Activated CD4-positive, alpha-beta T cell treated with anti-CD3 and anti-CD28 coated beads, Interleukin-2, amount 10 ng/mL, durations not matched to agents 24 days and 14 days (primary cell): ENCODE results near the gene ATF5. TPM values are rescaled to one million over a fixed set of nuclear protein-coding genes. Genes with fewer than 3 reads are reported as not detected.

Experiments
- DNase-seq: peaks from one replicate; pipeline ENCODE4 v3.0.0; 2022
- H3K27ac Mint-ChIP-seq: one replicate; pipeline ENCODE4 v1.8.0; 2022; ENCODE audit warnings: mild to moderate bottlenecking, mixed read lengths
- H3K27me3 Mint-ChIP-seq: one replicate; pipeline ENCODE4 v1.8.0; 2022; ENCODE audit warnings: mixed read lengths
- H3K36me3 Mint-ChIP-seq: one replicate; pipeline ENCODE4 v1.8.0; 2022; ENCODE audit warnings: low read depth, mild to moderate bottlenecking, mixed read lengths
- H3K4me1 Mint-ChIP-seq: one replicate; pipeline ENCODE4 v1.8.0; 2021; ENCODE audit warnings: mixed read lengths
- H3K4me3 Mint-ChIP-seq: one replicate; pipeline ENCODE4 v1.8.0; 2022; ENCODE audit warnings: mild to moderate bottlenecking, moderate library complexity, mixed read lengths
- H3K9me3 Mint-ChIP-seq: one replicate; pipeline ENCODE4 v1.8.0; 2021; ENCODE audit warnings: mixed read lengths
- intact Hi-C: fragments of 100-400 bp; cut with micrococcal nuclease; formaldehyde crosslinking; loops from one replicate; pipeline ENCODE4 v1.15.1; 2023
- total RNA-seq: library from RNA; stranded (reverse); gene quantifications from 2 replicates; pipeline ENCODE4 v1.2.3, GENCODE V29; 2022

ATF5 gene
- total RNA-seq, 1 donor from 2014 or later: 44.3 TPM

GRCh38 chr19:49973987-49974386 is 45.0 kb downstream of the ATF5 start:
- Mint-ChIP-seq H3K27ac (no peak overlapping the region), H3K4me3 (no peak overlapping the region), H3K9me3 (no peaks in the 10 kb centered on the region), H3K36me3 (peaks cover 10% of the 10 kb centered on the region), H3K27me3 (no peaks in the 10 kb centered on the region), H3K4me1 (no peaks in the 10 kb centered on the region)
- DNase-seq: no peak
- intact Hi-C loops: no loop called here

- Mint-ChIP-seq H3K4me1 (no peaks in the 10 kb centered on the region), H3K4me3 (no peak overlapping the region), H3K27ac (no peak overlapping the region), H3K36me3 (peaks cover 10% of the 10 kb centered on the region), H3K9me3 (no peaks in the 10 kb centered on the region), H3K27me3 (no peaks in the 10 kb centered on the region)
- intact Hi-C loops: no loop called here
- no peak for DNase-seq
Observed at GRCh38 chr19:49975051-49975450, 46.0 kb downstream of the ATF5 start.

- DNase-seq: no peak
- Mint-ChIP-seq H3K27me3 (no peaks in the 10 kb centered on the region), H3K4me3 (no peak overlapping the region), H3K27ac (no peak overlapping the region), H3K4me1 (no peaks in the 10 kb centered on the region), H3K9me3 (no peaks in the 10 kb centered on the region), H3K36me3 (peaks cover 15% of the 10 kb centered on the region)
- intact Hi-C loops: no loop called here
Observed at GRCh38 chr19:49976496-49976895, 47.5 kb downstream of the ATF5 start.

- H3K27me3 Mint-ChIP-seq: no peaks in the 10 kb centered on the region
- no peak overlapping the region for H3K4me3 Mint-ChIP-seq
- H3K27ac Mint-ChIP-seq: no peak overlapping the region
- intact Hi-C loops: no loop called here
- H3K9me3 Mint-ChIP-seq: no peaks in the 10 kb centered on the region
- H3K4me1 Mint-ChIP-seq: no peaks in the 10 kb centered on the region
- DNase-seq: no peak
- H3K36me3 Mint-ChIP-seq: peaks cover 15% of the 10 kb centered on the region
Observed at GRCh38 chr19:49977076-49977475, 48.1 kb downstream of the ATF5 start.

- peaks cover 18% of the 10 kb centered on the region for H3K36me3 Mint-ChIP-seq
- no peak for DNase-seq
- H3K27ac Mint-ChIP-seq: no peak overlapping the region
- intact Hi-C loops: no loop called here
- no peaks in the 10 kb centered on the region for H3K4me1 Mint-ChIP-seq
- no peak overlapping the region for H3K4me3 Mint-ChIP-seq
- H3K9me3 Mint-ChIP-seq: no peaks in the 10 kb centered on the region
- no peaks in the 10 kb centered on the region for H3K27me3 Mint-ChIP-seq
Observed at GRCh38 chr19:49977881-49978280, 48.9 kb downstream of the ATF5 start.

DNA sequence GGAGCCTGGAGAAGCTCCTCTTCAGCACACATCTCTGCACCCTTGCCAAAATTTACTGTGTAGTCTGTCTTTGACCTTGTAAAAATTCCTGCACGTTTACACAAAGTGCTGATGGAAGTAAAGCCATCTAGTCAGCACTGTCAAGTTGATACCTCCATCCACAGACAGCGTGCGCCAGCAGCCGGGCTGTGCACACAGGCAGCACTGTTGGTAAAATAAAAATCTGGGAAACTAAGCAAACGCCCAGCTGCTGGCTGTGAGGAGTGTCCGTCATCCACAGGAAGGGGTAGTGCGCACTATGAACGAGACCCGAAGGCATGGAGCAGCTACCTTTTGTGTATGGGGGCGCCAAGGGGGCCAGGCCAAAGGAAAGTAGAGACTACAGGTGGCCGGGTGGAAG is 49.3 kb downstream of the ATF5 start:
- Mint-ChIP-seq H3K27me3 (no peaks in the 10 kb centered on the region), H3K4me3 (no peak overlapping the region)
- intact Hi-C loops: no loop called here

DNA sequence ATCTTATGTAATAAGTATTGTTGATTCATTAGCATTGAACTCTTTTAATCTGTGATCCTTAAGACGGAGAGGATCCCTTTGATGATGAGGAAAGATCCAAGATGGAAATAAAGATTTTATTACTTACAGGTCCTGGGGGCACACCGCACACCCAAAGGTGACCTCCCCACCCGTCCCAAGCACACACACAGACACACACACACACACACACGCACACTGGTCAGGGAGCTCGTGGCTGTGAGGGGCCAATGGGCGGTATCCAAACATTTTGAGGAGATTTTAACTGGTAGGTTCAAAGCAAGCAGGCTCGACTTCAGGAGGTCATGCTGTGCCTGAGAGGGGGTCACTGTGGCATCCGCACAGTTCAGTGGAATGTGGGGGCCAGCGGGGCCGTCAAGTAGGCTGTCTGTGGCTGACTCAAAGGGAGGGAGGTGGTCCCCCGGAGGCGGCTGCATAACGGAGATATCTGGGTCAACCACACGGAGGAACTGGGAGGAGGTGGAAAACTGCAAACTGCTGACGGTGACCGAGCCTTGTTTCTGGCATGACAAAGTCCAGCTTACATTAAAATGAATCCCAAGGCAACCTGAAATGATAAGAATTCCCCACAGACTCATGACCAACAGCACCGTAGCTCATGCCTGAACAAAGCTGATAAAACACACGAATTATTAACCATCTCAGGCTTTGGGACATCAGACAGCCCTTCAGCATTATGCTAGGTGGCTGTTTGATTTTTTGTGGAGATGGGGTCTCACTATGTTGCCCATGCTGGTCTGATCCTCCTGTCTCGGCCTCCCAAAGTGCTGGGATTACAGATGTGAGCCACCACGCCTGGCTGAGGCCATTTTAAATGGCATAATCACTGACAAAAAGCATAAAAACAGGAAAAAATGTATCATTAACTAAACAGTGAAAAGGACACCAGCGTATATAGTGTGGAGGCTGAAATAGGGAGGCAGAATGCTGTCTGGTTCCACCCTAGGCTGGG is 52.9 kb downstream of the ATF5 start:
- DNase-seq: no peak
- H3K36me3 Mint-ChIP-seq: peaks cover 27% of the 10 kb centered on the region
- no peaks in the 10 kb centered on the region for H3K9me3 Mint-ChIP-seq
- no peak overlapping the region for H3K27ac Mint-ChIP-seq
- peaks cover 3% of the 10 kb centered on the region for H3K4me1 Mint-ChIP-seq
- H3K27me3 Mint-ChIP-seq: no peaks in the 10 kb centered on the region
- no peak overlapping the region for H3K4me3 Mint-ChIP-seq
- intact Hi-C loops: loop anchor here (10.0 kb wide), 1 partner anchor 107 kb away; the partner anchor contains the start of genes AKT1S1 and TBC1D17

More for the DNA sequence above, 49.3 kb downstream of the ATF5 start:
- Mint-ChIP-seq H3K4me1 (no peaks in the 10 kb centered on the region), H3K27ac (no peak overlapping the region), H3K9me3 (no peaks in the 10 kb centered on the region), H3K36me3 (peaks cover 19% of the 10 kb centered on the region)
- DNase-seq: no peak

Other genes starting within 250 kb of the ATF5 start
- 8.4 and 8.6 TPM in 2 replicates for gene ADM5, start 239.6 kb upstream of the ATF5 start, total RNA-seq
- gene CPT1C, start 238.1 kb upstream of the ATF5 start, total RNA-seq: 3.4 and 3.6 TPM in 2 replicates
- 0.92 and 1.6 TPM in 2 replicates for gene TSKS, start 165.9 kb upstream of the ATF5 start, total RNA-seq
- gene AP2A1, start 162.2 kb upstream of the ATF5 start, total RNA-seq: 61.8 and 68.0 TPM in 2 replicates
- gene FUZ, start 115.9 kb upstream of the ATF5 start, total RNA-seq: 16.2 and 16.4 TPM in 2 replicates
- gene MED25, start 110.9 kb upstream of the ATF5 start, total RNA-seq: 49.1 and 51.5 TPM in 2 replicates
- gene PTOV1, start 78.0 kb upstream of the ATF5 start, total RNA-seq: 121 and 124 TPM in 2 replicates
- gene PNKP, start 61.6 kb upstream of the ATF5 start, total RNA-seq: 123 and 124 TPM in 2 replicates
- gene AKT1S1, start 51.9 kb upstream of the ATF5 start, total RNA-seq: 31.5 and 33.5 TPM in 2 replicates
- gene TBC1D17, start 51.5 kb upstream of the ATF5 start, total RNA-seq: 36.5 and 36.8 TPM in 2 replicates
- gene IL4I1, start 32.3 kb upstream of the ATF5 start, total RNA-seq: 40.4 and 41.4 TPM in 2 replicates
- gene NUP62, start 299 bp downstream of the ATF5 start, total RNA-seq: 217 and 232 TPM in 2 replicates
- gene SIGLEC11, start 32.0 kb downstream of the ATF5 start, total RNA-seq: not detected in 2 replicates
- 66.1 and 70.0 TPM in 2 replicates for gene VRK3, start 96.2 kb downstream of the ATF5 start, total RNA-seq
- gene ZNF473, start 96.8 kb downstream of the ATF5 start, total RNA-seq: 13.1 and 14.2 TPM in 2 replicates
- not detected in 2 replicates for gene IZUMO2, start 234.1 kb downstream of the ATF5 start, total RNA-seq